ENCODE results near the gene PPIF. TPM values are rescaled to one million over a fixed set of nuclear protein-coding genes. Genes with fewer than 3 reads are reported as not detected.

PPIF gene
- total RNA-seq, 1 experiment from 2014 or later: 59.0 TPM

- intact Hi-C loops (cut with micrococcal nuclease; ENCODE audit: unreplicated experiment): no loop called here
- Histone ChIP-seq H3K27me3 (ENCODE audit: control insufficient read depth, insufficient read depth, low read length) (peaks cover 19% of the 10 kb centered on the region; the same call in 1 of the 2 replicates), H3K27ac (ENCODE audit: low read length) (no peak overlapping the region), H3K4me3 (ENCODE audit: low read depth in 2 of 2, low read length in 2 of 2) (no peak overlapping the region), H3K9me3 (ENCODE audit: control insufficient read depth, insufficient read depth, low read depth, low read length) (peaks cover 3% of the 10 kb centered on the region; the same call in 1 of the 2 replicates), H3K4me1 (ENCODE audit: control insufficient read depth, insufficient read depth, low read length) (no peaks in the 10 kb centered on the region), H3K36me3 (ENCODE audit: control insufficient read depth, insufficient read depth, low read length) (no peaks in the 10 kb centered on the region)
- TF ChIP-seq REST (IDR thresholded peaks at IDR 0.05; ENCODE audit: insufficient read depth in 1 of 2, low read depth in 2 of 2, low read length in 1 of 2) (no peak), CTCF (IDR thresholded peaks at IDR 0.05) (no peak), SIN3A (IDR thresholded peaks at IDR 0.05; ENCODE audit: borderline replicate concordance, insufficient read depth, low read depth, low read length) (no peak), TCF7L2 (IDR thresholded peaks at IDR 0.05; ENCODE audit: low read depth, low read length) (no peak), POLR2AphosphoS5 (IDR thresholded peaks at IDR 0.05; ENCODE audit: low read depth, low read length) (no peak)
- ChIA-PET POLR2A (no interaction called here), CTCF (no interaction called here)
- in situ Hi-C loops (cut with HindIII; ENCODE audit: low pct_unique_long_range_greater_than_20kb, low sequenced_read_pairs): no loop called here
- ATAC-seq (no peak), DNase-seq (ENCODE audit: low read depth, low spot score) (no peak)
- no TSS peak for BruUV-seq (replicated peaks)
Measured at GRCh38 chr10:79367426-79368189, 20.3 kb downstream of the PPIF start.

- POLR2A ChIA-PET: no interaction called here
- H3K27ac ChIP-seq (ENCODE audit: low read length): no peak overlapping the region
- no peaks in the 10 kb centered on the region for H3K36me3 ChIP-seq (ENCODE audit: control insufficient read depth, insufficient read depth, low read length)
- peaks cover 3% of the 10 kb centered on the region; the same call in 1 of the 2 replicates for H3K27me3 ChIP-seq (ENCODE audit: control insufficient read depth, insufficient read depth, low read length)
- DNase-seq (ENCODE audit: low read depth, low spot score) (no peak), ATAC-seq (no peak)
- H3K9me3 ChIP-seq (ENCODE audit: control insufficient read depth, insufficient read depth, low read depth, low read length): peaks cover 3% of the 10 kb centered on the region; the same call in 1 of the 2 replicates
- no peak overlapping the region for H3K4me3 ChIP-seq (ENCODE audit: low read depth in 2 of 2, low read length in 2 of 2)
- no peaks in the 10 kb centered on the region for H3K4me1 ChIP-seq (ENCODE audit: control insufficient read depth, insufficient read depth, low read length)
- CTCF ChIA-PET: no interaction called here
- BruUV-seq (replicated peaks): no TSS peak
- TF ChIP-seq SIN3A (IDR thresholded peaks at IDR 0.05; ENCODE audit: borderline replicate concordance, insufficient read depth, low read depth, low read length): no peak
- no peak for TF ChIP-seq CTCF (IDR thresholded peaks at IDR 0.05)
- no peak for TF ChIP-seq REST (IDR thresholded peaks at IDR 0.05; ENCODE audit: insufficient read depth in 1 of 2, low read depth in 2 of 2, low read length in 1 of 2)
- TF ChIP-seq POLR2AphosphoS5 (IDR thresholded peaks at IDR 0.05; ENCODE audit: low read depth, low read length): no peak
- no peak for TF ChIP-seq TCF7L2 (IDR thresholded peaks at IDR 0.05; ENCODE audit: low read depth, low read length)
- in situ Hi-C loops (cut with HindIII; ENCODE audit: low pct_unique_long_range_greater_than_20kb, low sequenced_read_pairs): no loop called here
- intact Hi-C loops (cut with micrococcal nuclease; ENCODE audit: unreplicated experiment): loop anchor here (5.0 kb wide), 1 partner anchor 114 kb away; no protein-coding TSS in a partner anchor
Measured at GRCh38 chr10:79372871-79373270, 25.6 kb downstream of the PPIF start.

Data from Panc1 (cell line).